Uterus (tissue), 2 donors: ENCODE data around the gene KCNN2.

Experiments used
- CTCF ChIP-seq, 4 experiments: fragments of 200-600 bp in 2 of 4; fragments of 450-650 bp in 2 of 4; sonication (generic) in 2 of 4; IDR thresholded peaks; one replicate each; pipeline ENCODE4 v1.5.1; 2016 to 2019; ENCODE audit warnings: antibody characterized with exemption in 4 of 4, mild to moderate bottlenecking in 2 of 4, moderate library complexity in 1 of 4
- POLR2A ChIP-seq, 2 donors: fragments of 450-650 bp; IDR thresholded peaks; one replicate each; pipeline ENCODE4 v1.6.1; 2016; ENCODE audit warnings: antibody characterized with exemption in 2 of 2, mild to moderate bottlenecking in 1 of 2, moderate library complexity in 1 of 2

- TF ChIP-seq CTCF (IDR thresholded peaks at IDR 0.05) (no peak), POLR2A (IDR thresholded peaks at IDR 0.05) (no peak)
Measured at GRCh38 chr5:114367029-114367428, 5.2 kb downstream of the KCNN2 start.
